Measurements from ENCODE around the gene APMAP. TPM values are rescaled to one million over a fixed set of nuclear protein-coding genes. Genes with fewer than 3 reads are reported as not detected.

APMAP gene
- total RNA-seq, 1 donor: 40.7 TPM

GRCh38 chr20:24957326-24958016, 35.1 kb downstream of the APMAP start:
- TF ChIP-seq, protein P1, sequence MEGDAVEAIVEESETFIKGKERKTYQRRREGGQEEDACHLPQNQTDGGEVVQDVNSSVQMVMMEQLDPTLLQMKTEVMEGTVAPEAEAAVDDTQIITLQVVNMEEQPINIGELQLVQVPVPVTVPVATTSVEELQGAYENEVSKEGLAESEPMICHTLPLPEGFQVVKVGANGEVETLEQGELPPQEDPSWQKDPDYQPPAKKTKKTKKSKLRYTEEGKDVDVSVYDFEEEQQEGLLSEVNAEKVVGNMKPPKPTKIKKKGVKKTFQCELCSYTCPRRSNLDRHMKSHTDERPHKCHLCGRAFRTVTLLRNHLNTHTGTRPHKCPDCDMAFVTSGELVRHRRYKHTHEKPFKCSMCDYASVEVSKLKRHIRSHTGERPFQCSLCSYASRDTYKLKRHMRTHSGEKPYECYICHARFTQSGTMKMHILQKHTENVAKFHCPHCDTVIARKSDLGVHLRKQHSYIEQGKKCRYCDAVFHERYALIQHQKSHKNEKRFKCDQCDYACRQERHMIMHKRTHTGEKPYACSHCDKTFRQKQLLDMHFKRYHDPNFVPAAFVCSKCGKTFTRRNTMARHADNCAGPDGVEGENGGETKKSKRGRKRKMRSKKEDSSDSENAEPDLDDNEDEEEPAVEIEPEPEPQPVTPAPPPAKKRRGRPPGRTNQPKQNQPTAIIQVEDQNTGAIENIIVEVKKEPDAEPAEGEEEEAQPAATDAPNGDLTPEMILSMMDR (IDR thresholded peaks at IDR 0.05; ENCODE audit: insufficient read depth, low read length): no peak
- no peak for DNase-seq (ENCODE audit: low read depth)

DNA sequence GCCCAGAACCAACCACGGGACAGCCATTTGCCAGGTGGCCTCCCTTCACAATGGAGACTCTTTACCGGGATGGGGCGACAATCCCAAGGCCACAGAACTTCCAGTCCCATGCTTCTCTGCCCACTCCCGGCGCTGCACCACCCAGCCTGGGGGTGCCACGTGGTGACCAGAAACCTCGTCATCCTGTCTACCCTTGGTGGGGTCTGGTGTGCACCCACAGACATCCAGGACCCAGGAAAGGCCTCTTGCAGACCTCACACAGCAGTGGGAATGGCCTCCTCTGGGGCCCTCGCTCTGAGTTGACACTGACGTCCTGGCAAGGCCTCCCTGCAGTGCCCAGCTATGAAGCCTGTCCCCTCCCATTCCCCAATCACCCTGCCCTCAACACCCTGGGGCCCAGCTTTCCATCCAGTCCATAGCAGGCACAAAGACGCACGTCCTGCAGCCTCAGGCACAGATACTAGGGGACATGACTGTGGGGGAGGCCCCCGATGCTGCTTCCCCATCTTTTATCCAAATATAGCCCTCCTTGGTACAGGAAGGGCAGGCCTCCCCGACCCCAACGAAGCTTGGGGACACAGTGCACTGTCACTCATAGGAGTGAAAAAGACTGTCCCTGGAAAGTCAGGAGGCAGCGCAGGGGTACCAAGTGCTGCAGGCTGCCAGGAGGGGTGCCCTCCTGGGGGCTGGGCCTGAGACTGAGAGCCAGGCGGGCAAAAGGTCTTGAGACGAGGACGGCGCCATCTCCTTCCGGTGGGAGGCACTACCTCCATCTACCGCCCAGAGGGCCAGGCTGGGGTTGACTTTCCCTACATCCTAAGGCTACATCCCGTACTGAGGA, 36.3 kb downstream of the APMAP start:
- TF ChIP-seq, protein P1 (IDR thresholded peaks at IDR 0.05; ENCODE audit: insufficient read depth, low read length): no peak
- no peak overlapping the region for H3K4me3 ChIP-seq (ENCODE audit: low read depth, low read length)

More at GRCh38 chr20:24957326-24958016, 35.1 kb downstream of the APMAP start:
- H3K4me3 ChIP-seq (ENCODE audit: low read depth, low read length): no peak overlapping the region

DNA sequence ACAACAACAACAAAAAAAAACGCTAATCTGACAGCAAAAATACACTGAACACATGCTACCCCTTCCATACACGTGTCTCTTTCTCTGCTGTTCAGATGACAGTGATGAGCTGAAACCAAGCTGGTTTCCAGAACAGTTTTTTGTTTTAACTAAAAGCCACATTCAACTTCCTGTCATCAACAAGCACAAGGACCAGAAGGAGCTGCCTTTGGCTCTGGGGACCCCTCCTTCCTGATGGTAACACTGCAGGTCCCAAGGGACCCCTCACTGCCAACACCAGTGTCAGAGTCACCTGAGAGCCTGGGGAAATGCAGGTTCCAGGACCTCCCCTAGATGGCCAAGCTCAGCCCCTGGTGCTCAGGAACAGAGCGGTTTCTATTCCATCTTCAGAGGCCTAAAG, 37.5 kb downstream of the APMAP start:
- TF ChIP-seq, protein P1 (IDR thresholded peaks at IDR 0.05; ENCODE audit: insufficient read depth, low read length): no peak
- no peak for DNase-seq (ENCODE audit: low read depth)
- no peak overlapping the region for H3K4me3 ChIP-seq (ENCODE audit: low read depth, low read length)

More for the DNA sequence above, 36.3 kb downstream of the APMAP start:
- no peak for DNase-seq (ENCODE audit: low read depth)

GRCh38 chr20:24954566-24954965, 38.0 kb downstream of the APMAP start:
- TF ChIP-seq, protein P1 (IDR thresholded peaks at IDR 0.05; ENCODE audit: insufficient read depth, low read length): no peak
- no peak for DNase-seq (ENCODE audit: low read depth)
- no peak overlapping the region for H3K4me3 ChIP-seq (ENCODE audit: low read depth, low read length)

- DNase-seq (ENCODE audit: low read depth): no peak
- TF ChIP-seq, protein P1 (IDR thresholded peaks at IDR 0.05; ENCODE audit: insufficient read depth, low read length): no peak
- no peak overlapping the region for H3K4me3 ChIP-seq (ENCODE audit: low read depth, low read length)
These were observed 38.4 kb downstream of the APMAP start for GRCh38 chr20:24954151-24954550.

- H3K4me3 ChIP-seq (ENCODE audit: low read depth, low read length): no peak overlapping the region
- TF ChIP-seq, protein P1 (IDR thresholded peaks at IDR 0.05; ENCODE audit: insufficient read depth, low read length): no peak
- no peak for DNase-seq (ENCODE audit: low read depth)
These were observed 38.9 kb downstream of the APMAP start for GRCh38 chr20:24953621-24954133.

Data from fibroblast of the aortic adventitia (primary cell).